HG03520 (cell line): ENCODE measurements around the gene FAR1.
"Not testable (repeated sequence)": the region's sequence is repeated elsewhere in the genome, so short reads cannot be mapped to it uniquely, and the experiment has no call there.

Experiments used
- ATAC-seq: cut with Tn5 transposase; IDR thresholded peaks from one replicate; pipeline ENCODE4 v1.9.1; 2021; ENCODE audit warnings: mild to moderate bottlenecking, moderate library complexity; ENCODE audit not compliant: unreplicated experiment

The FAR1 gene

GRCh38 chr11:13668102-13668956 lies at the start of gene FAR1:
FAR1 (plus strand) TSS chr11:13668668; CDS start chr11:13694766, 26,098 bp downstream.
- peak; percentile 87 for ATAC-seq

- ATAC-seq, result no peak
These were observed 48.4 kb upstream of the FAR1 start for GRCh38 chr11:13620063-13620462.

DNA sequence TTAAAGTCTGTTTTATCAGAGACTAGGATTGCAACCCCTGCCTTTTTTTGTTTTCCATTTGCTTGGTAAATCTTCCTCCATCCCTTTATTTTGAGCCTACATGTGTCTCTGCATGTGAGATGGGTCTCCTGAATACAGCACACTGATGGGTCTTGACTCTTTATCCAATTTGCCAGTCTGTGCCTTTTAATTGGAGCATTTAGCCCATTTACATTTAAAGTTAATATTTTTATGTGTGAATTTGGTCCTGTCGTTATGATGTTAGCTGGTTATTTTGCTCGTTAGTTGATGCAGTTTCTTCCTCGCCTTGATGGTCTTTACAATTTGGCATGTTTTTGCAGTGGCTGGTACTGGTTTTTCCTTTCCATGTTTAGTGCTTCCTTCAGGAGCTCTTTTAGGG lies 41.6 kb upstream of the FAR1 start:
- not testable (repeated sequence) for ATAC-seq

GRCh38 chr11:13628634-13629033 lies 39.8 kb upstream of the FAR1 start:
- not testable (repeated sequence) for ATAC-seq

DNA sequence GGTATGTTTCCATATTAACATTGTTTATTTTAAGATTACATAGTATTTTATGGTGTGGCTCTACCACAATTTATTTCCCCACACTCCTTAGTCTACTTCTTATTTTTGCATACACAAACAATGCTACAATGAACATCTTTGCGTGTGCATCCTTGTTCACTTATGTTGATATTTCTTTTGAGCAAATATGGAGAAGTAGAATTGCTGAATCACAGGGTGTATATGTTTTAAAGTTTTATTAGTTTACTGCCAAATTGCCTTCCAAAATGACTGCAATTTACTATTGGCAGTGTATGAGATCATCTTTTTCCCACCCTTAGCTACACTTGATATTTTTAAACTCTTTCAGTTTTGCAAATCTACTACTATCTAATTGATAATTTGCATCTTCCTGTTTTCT lies 38.7 kb upstream of the FAR1 start:
- no peak for ATAC-seq

GRCh38 chr11:13635290-13635689 lies 33.2 kb upstream of the FAR1 start:
- ATAC-seq, result no peak

DNA sequence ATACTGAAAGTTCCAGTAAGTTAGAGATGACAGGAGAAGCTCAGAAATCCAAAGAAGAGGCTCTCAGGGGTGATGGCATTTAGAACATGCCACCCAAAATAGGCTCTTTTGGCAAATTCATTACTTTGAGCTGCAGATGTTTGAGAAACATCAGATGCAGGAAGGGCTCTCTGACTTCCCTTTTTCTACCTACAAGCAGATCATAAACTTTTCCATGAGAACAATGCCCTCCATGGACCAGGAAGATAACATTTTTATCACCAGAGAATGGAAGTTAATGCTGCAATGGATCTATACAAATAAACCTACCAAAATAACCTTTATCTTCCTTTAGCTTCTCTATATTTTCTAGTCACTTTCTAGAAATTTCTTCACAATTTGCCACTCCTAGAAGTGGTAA lies 32.7 kb upstream of the FAR1 start:
- ATAC-seq, result no peak

GRCh38 chr11:13637125-13638069 lies 31.1 kb upstream of the FAR1 start:
- no peak for ATAC-seq

DNA sequence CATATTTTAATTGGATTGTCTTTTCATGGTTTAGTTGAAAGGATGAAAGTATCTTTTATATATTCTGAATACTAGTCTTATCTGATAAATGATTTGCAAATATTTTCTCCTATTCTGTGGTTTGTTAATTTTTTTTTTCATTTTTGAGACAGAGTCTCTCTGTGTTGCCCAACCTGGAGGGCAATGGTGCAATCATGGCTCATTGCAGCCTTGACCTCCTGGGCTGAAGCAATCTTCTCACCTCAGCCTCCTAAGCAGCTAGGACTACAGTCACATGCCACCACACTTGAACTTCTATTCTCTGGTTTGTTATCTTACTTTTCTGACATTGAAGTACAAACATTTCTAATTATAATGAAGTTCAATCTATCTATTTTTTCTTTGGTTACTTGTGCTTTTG lies 30.0 kb upstream of the FAR1 start:
- no peak for ATAC-seq

DNA sequence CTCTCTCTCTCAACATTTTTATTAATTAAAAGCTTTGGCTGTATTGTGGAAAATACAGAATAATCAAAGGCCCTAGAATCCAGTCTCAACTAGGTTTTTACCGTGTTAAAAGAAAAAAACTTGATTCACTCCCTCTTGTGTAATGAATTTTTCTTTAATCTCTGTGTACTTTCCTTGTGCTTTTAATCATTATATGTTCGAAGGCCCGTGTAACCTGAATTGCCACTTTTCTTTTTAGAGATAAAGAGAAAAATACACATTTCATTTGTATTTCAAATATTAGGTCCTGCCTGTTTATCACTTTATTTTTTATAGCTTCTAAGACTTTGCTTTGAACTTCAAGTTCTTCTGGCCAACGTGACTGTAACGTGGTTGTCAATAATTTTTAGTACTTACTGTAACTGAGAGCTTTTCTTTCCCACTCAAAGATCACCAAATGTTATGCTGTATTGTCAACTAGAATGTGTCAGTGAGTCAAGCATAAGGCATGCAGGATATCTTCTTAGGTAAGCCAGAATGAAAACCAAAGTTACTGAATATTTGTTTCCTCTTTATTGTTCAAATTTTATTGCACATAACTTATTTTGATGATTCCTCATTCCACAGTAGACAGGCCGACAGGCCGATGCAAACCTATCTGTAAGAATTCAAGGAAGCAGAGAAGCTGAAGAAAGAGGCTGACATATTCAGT lies 23.3 kb upstream of the FAR1 start:
- ATAC-seq, result no peak

GRCh38 chr11:13647391-13647790 lies 21.1 kb upstream of the FAR1 start:
- no peak for ATAC-seq

- no peak for ATAC-seq
These were observed 18.8 kb upstream of the FAR1 start for GRCh38 chr11:13649619-13650018.

- not testable (repeated sequence) for ATAC-seq
These were observed 17.0 kb upstream of the FAR1 start for GRCh38 chr11:13651515-13651914.

- ATAC-seq, result peak; percentile 49
These were observed 7.3 kb upstream of the FAR1 start for GRCh38 chr11:13661074-13661623.

- ATAC-seq, result no peak
These were observed 4.8 kb upstream of the FAR1 start for GRCh38 chr11:13663631-13664071.

GRCh38 chr11:13664351-13664750 lies 4.1 kb upstream of the FAR1 start:
- no peak for ATAC-seq

GRCh38 chr11:13666708-13667107 lies 1.8 kb upstream of the FAR1 start:
- ATAC-seq, result no peak

DNA sequence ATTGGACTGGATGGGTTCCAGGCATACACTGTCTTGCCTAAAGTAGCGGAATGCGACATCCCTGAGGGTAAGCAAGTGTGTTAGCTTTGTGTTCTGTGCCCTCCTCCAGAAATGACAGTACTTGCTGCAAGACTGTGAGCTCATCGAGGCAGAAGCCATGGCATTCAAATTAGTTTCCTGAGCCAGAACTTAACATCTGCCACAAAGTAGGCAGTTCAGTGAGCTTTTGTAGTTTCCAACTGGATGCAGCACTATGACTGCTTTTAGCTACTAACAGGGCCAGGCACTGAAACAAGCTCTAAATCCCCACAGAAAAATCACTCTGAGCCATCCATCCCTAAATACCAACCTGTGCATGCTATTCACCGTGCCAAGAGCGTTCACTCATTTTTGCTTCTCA lies 1.2 kb upstream of the FAR1 start:
- no peak for ATAC-seq

DNA sequence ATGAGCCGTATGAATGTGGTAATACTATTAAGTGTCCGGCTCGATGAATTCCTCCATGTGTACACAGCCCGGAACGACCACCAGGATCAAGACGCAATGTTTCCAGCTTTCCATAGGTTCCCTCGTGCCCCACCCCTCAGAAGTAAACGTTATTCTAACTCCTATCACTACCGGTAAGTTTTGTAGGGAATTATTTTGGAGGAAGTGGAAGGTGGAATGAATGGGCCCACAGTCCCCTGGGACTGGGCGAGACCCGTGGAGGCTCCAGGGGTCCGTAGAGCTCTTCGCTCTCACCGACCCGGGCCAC lies 720 bp upstream of the FAR1 start:
- ATAC-seq, result no peak

GRCh38 chr11:13668957-13669521 lies 571 bp downstream of the FAR1 start:
- ATAC-seq, result peak; percentile 4
